ENCODE data around the gene RGS7.

The RGS7 gene

GRCh38 chr1:240803151-240803550, 553.9 kb downstream of the RGS7 start:
- no peak overlapping the region for H2AFZ ChIP-seq (ENCODE audit: low read length)
- no peaks in the 10 kb centered on the region for H3K4me1 ChIP-seq (ENCODE audit: insufficient read depth, low read length, poor library complexity, severe bottlenecking)
- H3K27me3 ChIP-seq (ENCODE audit: insufficient read depth, low read length, poor library complexity, severe bottlenecking), result no peaks in the 10 kb centered on the region
- H3K36me3 ChIP-seq (ENCODE audit: insufficient read depth, low read length), result no peaks in the 10 kb centered on the region
- no peaks in the 10 kb centered on the region for H3K79me2 ChIP-seq (ENCODE audit: insufficient read depth, low read length)
- TF ChIP-seq EZH2phosphoT487 (IDR thresholded peaks at IDR 0.05; ENCODE audit: borderline replicate concordance) (no peak), CTCF (conservative IDR thresholded peaks at IDR 0.05; ENCODE audit: low read length) (no peak)
- no peaks in the 10 kb centered on the region for H3K9me2 ChIP-seq (replicated peaks; ENCODE audit: low read depth, low read length)
- no peak overlapping the region for H3K4me2 ChIP-seq (ENCODE audit: low read depth, low read length, poor library complexity, severe bottlenecking)
- H3K4me3 ChIP-seq (ENCODE audit: low read length, poor library complexity, severe bottlenecking), result no peak overlapping the region
- H3F3A ChIP-seq (ENCODE audit: low read depth), result no peaks in the 10 kb centered on the region
- no peak overlapping the region for H3K9ac ChIP-seq (ENCODE audit: low read depth, low read length, poor library complexity, severe bottlenecking)
- no peaks in the 10 kb centered on the region for H4K20me1 ChIP-seq (ENCODE audit: insufficient read depth, low read length, poor library complexity, severe bottlenecking)
- H3K9me3 ChIP-seq (ENCODE audit: insufficient read depth, low read depth, low read length), result no peaks in the 10 kb centered on the region; the same call in 1 of the 2 replicates

GRCh38 chr1:240802271-240802670, 554.7 kb downstream of the RGS7 start:
- TF ChIP-seq EZH2phosphoT487 (IDR thresholded peaks at IDR 0.05; ENCODE audit: borderline replicate concordance) (no peak), CTCF (conservative IDR thresholded peaks at IDR 0.05; ENCODE audit: low read length) (no peak)
- Histone ChIP-seq H3K79me2 (ENCODE audit: insufficient read depth, low read length) (no peaks in the 10 kb centered on the region), H3K4me2 (ENCODE audit: low read depth, low read length, poor library complexity, severe bottlenecking) (no peak overlapping the region)

GRCh38 chr1:240801442-240801841, 555.6 kb downstream of the RGS7 start:
- TF ChIP-seq CTCF (conservative IDR thresholded peaks at IDR 0.05; ENCODE audit: low read length), result no peak
- TF ChIP-seq EZH2phosphoT487 (IDR thresholded peaks at IDR 0.05; ENCODE audit: borderline replicate concordance), result no peak

More at GRCh38 chr1:240802271-240802670, 554.7 kb downstream of the RGS7 start:
- H4K20me1 ChIP-seq (ENCODE audit: insufficient read depth, low read length, poor library complexity, severe bottlenecking), result no peaks in the 10 kb centered on the region
- H2AFZ ChIP-seq (ENCODE audit: low read length), result no peak overlapping the region
- no peaks in the 10 kb centered on the region for H3F3A ChIP-seq (ENCODE audit: low read depth)
- H3K4me1 ChIP-seq (ENCODE audit: insufficient read depth, low read length, poor library complexity, severe bottlenecking), result no peaks in the 10 kb centered on the region
- H3K9me2 ChIP-seq (replicated peaks; ENCODE audit: low read depth, low read length), result no peaks in the 10 kb centered on the region
- no peak overlapping the region for H3K9ac ChIP-seq (ENCODE audit: low read depth, low read length, poor library complexity, severe bottlenecking)
- H3K27me3 ChIP-seq (ENCODE audit: insufficient read depth, low read length, poor library complexity, severe bottlenecking), result no peaks in the 10 kb centered on the region
- no peaks in the 10 kb centered on the region for H3K36me3 ChIP-seq (ENCODE audit: insufficient read depth, low read length)
- H3K4me3 ChIP-seq (ENCODE audit: low read length, poor library complexity, severe bottlenecking), result no peak overlapping the region
- H3K9me3 ChIP-seq (ENCODE audit: insufficient read depth, low read depth, low read length), result no peaks in the 10 kb centered on the region; the same call in 1 of the 2 replicates

More at GRCh38 chr1:240801442-240801841, 555.6 kb downstream of the RGS7 start:
- Histone ChIP-seq H3K4me3 (ENCODE audit: low read length, poor library complexity, severe bottlenecking) (no peak overlapping the region), H3K36me3 (ENCODE audit: insufficient read depth, low read length) (no peaks in the 10 kb centered on the region), H3K9me2 (replicated peaks; ENCODE audit: low read depth, low read length) (no peaks in the 10 kb centered on the region), H3K27me3 (ENCODE audit: insufficient read depth, low read length, poor library complexity, severe bottlenecking) (no peaks in the 10 kb centered on the region), H3K4me1 (ENCODE audit: insufficient read depth, low read length, poor library complexity, severe bottlenecking) (no peaks in the 10 kb centered on the region), H3K9me3 (ENCODE audit: insufficient read depth, low read depth, low read length) (no peaks in the 10 kb centered on the region; the same call in 1 of the 2 replicates), H3F3A (ENCODE audit: low read depth) (no peaks in the 10 kb centered on the region), H2AFZ (ENCODE audit: low read length) (no peak overlapping the region), H3K79me2 (ENCODE audit: insufficient read depth, low read length) (no peaks in the 10 kb centered on the region), H4K20me1 (ENCODE audit: insufficient read depth, low read length, poor library complexity, severe bottlenecking) (no peaks in the 10 kb centered on the region), H3K4me2 (ENCODE audit: low read depth, low read length, poor library complexity, severe bottlenecking) (no peak overlapping the region), H3K9ac (ENCODE audit: low read depth, low read length, poor library complexity, severe bottlenecking) (no peak overlapping the region)
